ENCODE data around the gene CKAP2.

- TF ChIP-seq CTCF (IDR thresholded peaks at IDR 0.05 in 2 of 3, conservative IDR thresholded peaks at IDR 0.05 in 1 of 3; ENCODE audit: borderline replicate concordance in 1 of 3, insufficient read depth in 1 of 3, low read depth in 2 of 3, low read length in 2 of 3) (no peak), EZH2 (IDR thresholded peaks at IDR 0.05) (no peak), POLR2A (IDR thresholded peaks at IDR 0.05; ENCODE audit: borderline replicate concordance, extremely low read depth, insufficient read depth, insufficient read length) (no peak), ATF3 (IDR thresholded peaks at IDR 0.05) (no peak), EZH2phosphoT487 (IDR thresholded peaks at IDR 0.05; ENCODE audit: borderline replicate concordance) (no peak)
Measured at GRCh38 chr13:52447815-52448552, 7.3 kb upstream of the CKAP2 start.
